ENCODE measurements around the gene COMMD9. TPM values are rescaled to one million over a fixed set of nuclear protein-coding genes. Genes with fewer than 3 reads are reported as not detected.

COMMD9 gene
- total RNA-seq, 2 donors from 2014 or later, result 26.3 to 32.8 TPM

- no peak overlapping the region for H3K27ac ChIP-seq
- H3K4me3 ChIP-seq, result no peak overlapping the region
- DNase-seq (ENCODE audit: low spot score), result no peak
- TF ChIP-seq, protein P1, sequence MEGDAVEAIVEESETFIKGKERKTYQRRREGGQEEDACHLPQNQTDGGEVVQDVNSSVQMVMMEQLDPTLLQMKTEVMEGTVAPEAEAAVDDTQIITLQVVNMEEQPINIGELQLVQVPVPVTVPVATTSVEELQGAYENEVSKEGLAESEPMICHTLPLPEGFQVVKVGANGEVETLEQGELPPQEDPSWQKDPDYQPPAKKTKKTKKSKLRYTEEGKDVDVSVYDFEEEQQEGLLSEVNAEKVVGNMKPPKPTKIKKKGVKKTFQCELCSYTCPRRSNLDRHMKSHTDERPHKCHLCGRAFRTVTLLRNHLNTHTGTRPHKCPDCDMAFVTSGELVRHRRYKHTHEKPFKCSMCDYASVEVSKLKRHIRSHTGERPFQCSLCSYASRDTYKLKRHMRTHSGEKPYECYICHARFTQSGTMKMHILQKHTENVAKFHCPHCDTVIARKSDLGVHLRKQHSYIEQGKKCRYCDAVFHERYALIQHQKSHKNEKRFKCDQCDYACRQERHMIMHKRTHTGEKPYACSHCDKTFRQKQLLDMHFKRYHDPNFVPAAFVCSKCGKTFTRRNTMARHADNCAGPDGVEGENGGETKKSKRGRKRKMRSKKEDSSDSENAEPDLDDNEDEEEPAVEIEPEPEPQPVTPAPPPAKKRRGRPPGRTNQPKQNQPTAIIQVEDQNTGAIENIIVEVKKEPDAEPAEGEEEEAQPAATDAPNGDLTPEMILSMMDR (IDR thresholded peaks at IDR 0.05), result no peak
- no peaks in the 10 kb centered on the region for H3K36me3 ChIP-seq
- no peaks in the 10 kb centered on the region for H3K27me3 ChIP-seq
- H3K4me1 ChIP-seq, result no peaks in the 10 kb centered on the region
- H3K9me3 ChIP-seq, result no peaks in the 10 kb centered on the region
Measured at GRCh38 chr11:36240173-36240572, 49.1 kb downstream of the COMMD9 start.

DNA sequence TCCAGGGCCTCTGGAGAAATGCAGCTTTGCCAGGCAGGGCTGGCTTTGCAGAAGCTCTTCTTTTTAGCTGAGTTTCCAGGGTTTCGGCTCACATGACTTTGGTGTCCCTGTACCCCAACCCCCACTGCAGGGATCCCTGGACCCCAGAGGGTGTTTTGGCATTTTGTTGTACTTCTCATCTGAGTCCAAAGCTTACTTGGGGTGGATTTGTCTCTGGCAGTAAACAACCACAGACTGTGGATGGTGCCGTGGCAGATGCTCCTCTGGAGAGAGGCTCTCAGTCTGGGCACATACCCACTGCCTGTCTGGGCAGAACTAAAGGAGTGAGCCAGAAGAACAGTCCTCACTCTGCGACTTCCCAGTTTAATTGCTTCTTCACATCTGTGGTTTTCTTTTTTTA, 49.6 kb downstream of the COMMD9 start:
- Histone ChIP-seq H3K4me3 (no peak overlapping the region), H3K4me1 (no peaks in the 10 kb centered on the region), H3K9me3 (no peaks in the 10 kb centered on the region), H3K27me3 (no peaks in the 10 kb centered on the region), H3K36me3 (no peaks in the 10 kb centered on the region), H3K27ac (no peak overlapping the region)
- DNase-seq (ENCODE audit: low spot score), result no peak
- TF ChIP-seq, protein P1 (IDR thresholded peaks at IDR 0.05), result no peak

DNA sequence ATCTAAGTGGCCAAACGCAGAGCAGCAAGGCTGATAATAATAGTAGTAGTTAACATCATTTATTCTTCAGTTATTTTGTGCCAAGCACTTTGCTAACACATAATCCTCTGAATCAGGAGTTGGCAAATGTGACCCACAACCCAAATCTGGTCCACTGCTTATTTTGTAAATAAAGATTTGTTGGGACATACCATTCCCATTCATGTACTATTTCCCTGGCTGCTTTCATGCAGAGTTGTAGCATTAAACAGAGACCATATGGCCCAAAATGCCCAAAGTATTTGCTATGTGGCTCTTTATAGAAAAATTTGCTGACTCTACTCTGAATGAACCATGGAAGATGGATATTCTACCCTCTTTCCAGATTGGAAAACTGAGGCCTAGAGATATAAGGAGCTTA, 50.3 kb downstream of the COMMD9 start:
- Histone ChIP-seq H3K27me3 (no peaks in the 10 kb centered on the region), H3K4me1 (no peaks in the 10 kb centered on the region), H3K4me3 (no peak overlapping the region), H3K27ac (no peak overlapping the region), H3K9me3 (no peaks in the 10 kb centered on the region), H3K36me3 (no peaks in the 10 kb centered on the region)
- TF ChIP-seq, protein P1 (IDR thresholded peaks at IDR 0.05), result no peak
- no peak for DNase-seq (ENCODE audit: low spot score)

GRCh38 chr11:36238036-36238631, 51.1 kb downstream of the COMMD9 start:
- TF ChIP-seq, protein P1 (IDR thresholded peaks at IDR 0.05), result no peak
- H3K27ac ChIP-seq, result no peak overlapping the region
- H3K36me3 ChIP-seq, result no peaks in the 10 kb centered on the region
- H3K4me1 ChIP-seq, result no peaks in the 10 kb centered on the region
- H3K27me3 ChIP-seq, result no peaks in the 10 kb centered on the region
- no peak for DNase-seq (ENCODE audit: low spot score)
- H3K9me3 ChIP-seq, result no peaks in the 10 kb centered on the region
- no peak overlapping the region for H3K4me3 ChIP-seq

DNA sequence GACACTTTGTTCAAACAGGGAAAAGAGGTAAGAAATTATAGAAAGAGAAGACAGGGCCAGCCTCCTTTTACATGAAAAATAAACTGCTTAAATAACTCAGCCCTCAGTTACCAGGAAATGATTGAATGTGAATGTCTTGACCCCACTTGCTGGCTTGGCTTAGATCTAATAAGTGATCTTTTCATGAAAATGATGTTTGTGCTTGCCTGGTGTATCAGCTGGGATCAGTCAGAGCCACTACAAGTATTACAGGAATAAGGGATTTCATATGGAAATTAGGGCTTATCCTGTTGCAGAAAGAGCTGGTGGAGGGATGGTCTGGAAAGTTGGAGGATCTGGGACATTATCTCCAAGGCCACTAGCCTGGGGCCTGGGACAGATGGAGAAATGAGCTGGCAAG, 51.8 kb downstream of the COMMD9 start:
- Histone ChIP-seq H3K4me3 (no peak overlapping the region), H3K4me1 (no peaks in the 10 kb centered on the region), H3K36me3 (no peaks in the 10 kb centered on the region), H3K27me3 (no peaks in the 10 kb centered on the region), H3K9me3 (no peaks in the 10 kb centered on the region), H3K27ac (no peak overlapping the region)
- TF ChIP-seq, protein P1 (IDR thresholded peaks at IDR 0.05), result no peak
- DNase-seq (ENCODE audit: low spot score), result no peak

DNA sequence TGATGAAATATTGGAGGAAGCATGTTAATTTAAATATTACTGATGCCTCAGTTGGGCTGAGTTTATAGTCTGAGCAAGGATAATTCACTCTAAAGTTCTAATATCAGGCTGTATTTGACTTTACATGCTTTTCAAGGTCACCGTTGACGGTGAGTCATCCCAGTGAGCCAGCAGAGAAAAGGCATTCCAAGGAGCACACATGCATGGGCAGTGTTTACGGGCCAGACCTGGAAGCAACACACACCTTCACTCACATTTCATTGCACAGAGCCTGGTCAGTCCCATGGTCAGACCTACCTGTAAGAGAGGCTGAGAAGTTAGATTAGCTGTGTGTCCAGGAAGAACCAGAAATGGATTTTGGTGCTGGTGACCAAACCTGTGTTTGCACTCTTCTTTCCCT, 53.5 kb downstream of the COMMD9 start:
- H3K4me1 ChIP-seq, result peaks cover 0 to 10% of the 10 kb centered on the region in 2 donors
- H3K4me3 ChIP-seq, result no peak overlapping the region
- H3K9me3 ChIP-seq, result no peaks in the 10 kb centered on the region
- no peaks in the 10 kb centered on the region for H3K36me3 ChIP-seq
- no peaks in the 10 kb centered on the region for H3K27me3 ChIP-seq
- DNase-seq (ENCODE audit: low spot score), result no peak
- TF ChIP-seq, protein P1 (IDR thresholded peaks at IDR 0.05), result no peak
- H3K27ac ChIP-seq, result no peak overlapping the region

All from right atrium auricular region (tissue), 2 donors.